T-helper 17 cell (primary cell): ENCODE data around the gene MAGI2. TPM values are rescaled to one million over a fixed set of nuclear protein-coding genes. Genes with fewer than 3 reads are reported as not detected.

Experiments used
- ATAC-seq: fragments of 150-1000 bp; cut with Tn5 transposase; 2 replicates; pipeline ENCODE4 v1.10.0; 2021; ENCODE audit warnings: mild to moderate bottlenecking, moderate library complexity
- DNase-seq, 3 donors: peaks; one replicate each; pipeline versions ENCODE4 v3.0.0 to v3.0.0-alpha.2; 2020 to 2021
- H3K9me3 ChIP-seq: one replicate; pipeline ENCODE4 v1.7.0; 2013; ENCODE audit warnings: low read length, mild to moderate bottlenecking; ENCODE audit not compliant: control insufficient read depth, poor library complexity, severe bottlenecking
- H3K27ac Mint-ChIP-seq: one replicate; pipeline ENCODE4 v1.8.0; 2022; ENCODE audit warnings: mild to moderate bottlenecking, moderate library complexity, mixed read lengths
- H3K27me3 Mint-ChIP-seq: one replicate; pipeline ENCODE4 v1.8.0; 2022; ENCODE audit warnings: mixed read lengths
- H3K36me3 Mint-ChIP-seq: one replicate; pipeline ENCODE4 v1.8.0; 2022; ENCODE audit warnings: low read depth, mixed read lengths
- H3K4me1 Mint-ChIP-seq: one replicate; pipeline ENCODE4 v1.8.0; 2022; ENCODE audit warnings: mild to moderate bottlenecking, mixed read lengths
- H3K4me3 Mint-ChIP-seq: one replicate; pipeline ENCODE4 v1.8.0; 2022; ENCODE audit warnings: mild to moderate bottlenecking, moderate library complexity, mixed read lengths
- total RNA-seq, 4 donors: library from RNA in 2 of 4; stranded (reverse) in 2 of 4; gene quantifications; one replicate each; pipeline ENCODE4 v1.2.3 and lab custom pipeline; 2022 to 2026

The MAGI2 gene
- total RNA-seq, 2 donors from 2014 or later: 0.73 TPM; not detected in 1

GRCh38 chr7:78039790-78040776 is 1413.4 kb downstream of the MAGI2 start:
- Mint-ChIP-seq H3K4me3 (no peak overlapping the region), H3K27ac (no peak overlapping the region), H3K36me3 (no peaks in the 10 kb centered on the region), H3K4me1 (no peaks in the 10 kb centered on the region), H3K27me3 (peaks cover 30% of the 10 kb centered on the region)
- peak; percentile 33 to 50 (median 48) for DNase-seq
- H3K9me3 ChIP-seq: no peaks in the 10 kb centered on the region
- ATAC-seq: peak; percentile 81

GRCh38 chr7:78038465-78039080 is 1414.9 kb downstream of the MAGI2 start:
- no peaks in the 10 kb centered on the region for H3K9me3 ChIP-seq
- Mint-ChIP-seq H3K27ac (no peak overlapping the region), H3K27me3 (peaks cover 29% of the 10 kb centered on the region), H3K4me3 (no peak overlapping the region), H3K4me1 (no peaks in the 10 kb centered on the region), H3K36me3 (no peaks in the 10 kb centered on the region)
- no peak for ATAC-seq
- DNase-seq: no peak

GRCh38 chr7:78037603-78038002 is 1415.9 kb downstream of the MAGI2 start:
- H3K36me3 Mint-ChIP-seq: no peaks in the 10 kb centered on the region
- no peak overlapping the region for H3K27ac Mint-ChIP-seq
- DNase-seq (no peak), ATAC-seq (no peak)
- no peaks in the 10 kb centered on the region for H3K9me3 ChIP-seq
- H3K27me3 Mint-ChIP-seq: peaks cover 31% of the 10 kb centered on the region
- H3K4me3 Mint-ChIP-seq: no peak overlapping the region
- no peaks in the 10 kb centered on the region for H3K4me1 Mint-ChIP-seq

- DNase-seq (no peak), ATAC-seq (no peak)
- Mint-ChIP-seq H3K27ac (no peak overlapping the region), H3K4me3 (no peak overlapping the region), H3K36me3 (no peaks in the 10 kb centered on the region), H3K27me3 (peaks cover 31% of the 10 kb centered on the region), H3K4me1 (no peaks in the 10 kb centered on the region)
- no peaks in the 10 kb centered on the region for H3K9me3 ChIP-seq
Measured at GRCh38 chr7:78033410-78033809, 1420.1 kb downstream of the MAGI2 start.

GRCh38 chr7:78026492-78026891 is 1427.0 kb downstream of the MAGI2 start:
- Mint-ChIP-seq H3K36me3 (no peaks in the 10 kb centered on the region), H3K27ac (no peak overlapping the region)
- no peak for DNase-seq

GRCh38 chr7:78024591-78024990 is 1428.9 kb downstream of the MAGI2 start:
- DNase-seq (no peak), ATAC-seq (no peak)
- Mint-ChIP-seq H3K27ac (no peak overlapping the region), H3K4me3 (no peak overlapping the region), H3K4me1 (peaks cover 3% of the 10 kb centered on the region), H3K36me3 (no peaks in the 10 kb centered on the region), H3K27me3 (peaks cover 9% of the 10 kb centered on the region)
- no peaks in the 10 kb centered on the region for H3K9me3 ChIP-seq

More at GRCh38 chr7:78026492-78026891, 1427.0 kb downstream of the MAGI2 start:
- Mint-ChIP-seq H3K27me3 (peaks cover 14% of the 10 kb centered on the region), H3K4me3 (no peak overlapping the region), H3K4me1 (no peaks in the 10 kb centered on the region)
- ATAC-seq: no peak
- no peaks in the 10 kb centered on the region for H3K9me3 ChIP-seq

- no peak for DNase-seq
- Mint-ChIP-seq H3K27ac (no peak overlapping the region), H3K36me3 (no peaks in the 10 kb centered on the region), H3K4me3 (no peak overlapping the region), H3K27me3 (peaks cover 6% of the 10 kb centered on the region), H3K4me1 (peaks cover 6% of the 10 kb centered on the region)
- ATAC-seq: no peak
- no peaks in the 10 kb centered on the region for H3K9me3 ChIP-seq
Measured at GRCh38 chr7:78023191-78023590, 1430.3 kb downstream of the MAGI2 start.

- Mint-ChIP-seq H3K27ac (no peak overlapping the region), H3K4me1 (peaks cover 8% of the 10 kb centered on the region), H3K36me3 (peaks cover 2% of the 10 kb centered on the region), H3K27me3 (peaks cover 16% of the 10 kb centered on the region), H3K4me3 (no peak overlapping the region)
- H3K9me3 ChIP-seq: no peaks in the 10 kb centered on the region
- DNase-seq (no peak), ATAC-seq (no peak)
Measured at GRCh38 chr7:78022165-78022564, 1431.3 kb downstream of the MAGI2 start.

- H3K27ac Mint-ChIP-seq: no peak overlapping the region
- DNase-seq (no peak), ATAC-seq (no peak)
- H3K36me3 Mint-ChIP-seq: peaks cover 2% of the 10 kb centered on the region
- H3K4me1 Mint-ChIP-seq: peaks cover 8% of the 10 kb centered on the region
- peaks cover 16% of the 10 kb centered on the region for H3K27me3 Mint-ChIP-seq
- peak overlapping the region; percentile 91 for H3K4me3 Mint-ChIP-seq
- no peaks in the 10 kb centered on the region for H3K9me3 ChIP-seq
Measured at GRCh38 chr7:78020874-78021249, 1432.6 kb downstream of the MAGI2 start.

- Mint-ChIP-seq H3K4me1 (peaks cover 8% of the 10 kb centered on the region), H3K27ac (no peak overlapping the region), H3K27me3 (peaks cover 16% of the 10 kb centered on the region), H3K36me3 (peaks cover 2% of the 10 kb centered on the region), H3K4me3 (peak overlapping the region; percentile 91)
- ATAC-seq: peak; percentile 67
- DNase-seq: no peak
- no peaks in the 10 kb centered on the region for H3K9me3 ChIP-seq
Measured at GRCh38 chr7:78020136-78020873, 1433.2 kb downstream of the MAGI2 start.

GRCh38 chr7:78019447-78020135 is 1433.9 kb downstream of the MAGI2 start:
- H3K4me1 Mint-ChIP-seq: peaks cover 8% of the 10 kb centered on the region
- ATAC-seq (peak; percentile 75), DNase-seq (peak; percentile 13 to 31 (median 23))
- peaks cover 16% of the 10 kb centered on the region for H3K27me3 Mint-ChIP-seq
- H3K4me3 Mint-ChIP-seq: peak overlapping the region; percentile 91
- no peaks in the 10 kb centered on the region for H3K9me3 ChIP-seq
- peaks cover 2% of the 10 kb centered on the region for H3K36me3 Mint-ChIP-seq
- no peak overlapping the region for H3K27ac Mint-ChIP-seq

GRCh38 chr7:78018641-78019446 is 1434.6 kb downstream of the MAGI2 start:
- Mint-ChIP-seq H3K27ac (no peak overlapping the region), H3K4me1 (peaks cover 8% of the 10 kb centered on the region), H3K36me3 (peaks cover 2% of the 10 kb centered on the region), H3K27me3 (peaks cover 16% of the 10 kb centered on the region), H3K4me3 (peak overlapping the region; percentile 83)
- no peak for DNase-seq
- no peaks in the 10 kb centered on the region for H3K9me3 ChIP-seq
- no peak for ATAC-seq
